BE2C (cell line): ENCODE results near the gene HLCS.

Source experiments
- DNase-seq: peaks from one replicate; pipeline ENCODE4 v3.0.0-alpha.2; 2020
- H3K27me3 ChIP-seq: fragments of 250-450 bp; sonication (Bioruptor Pico); 2 replicates; pipeline ENCODE4 v1.5.1; 2020; ENCODE audit warnings: mild to moderate bottlenecking
- H3K36me3 ChIP-seq: fragments of 250-450 bp; sonication (Bioruptor Pico); 2 replicates; pipeline ENCODE4 v1.5.1; 2020; ENCODE audit warnings: mild to moderate bottlenecking
- H3K4me1 ChIP-seq: fragments of 250-450 bp; sonication (Bioruptor Pico); 2 replicates; pipeline ENCODE4 v1.5.1; 2020
- H3K4me3 ChIP-seq: 2 replicates; pipeline ENCODE4 v1.5.1; 2011; ENCODE audit warnings: low read depth, low read length
- H3K9me3 ChIP-seq: fragments of 250-450 bp; sonication (Bioruptor Pico); 2 replicates; pipeline ENCODE4 v1.5.1; 2020
- CTCF ChIP-seq: IDR thresholded peaks from 2 replicates; pipeline ENCODE4 v1.5.1; 2012; ENCODE audit warnings: mild to moderate bottlenecking, low read depth, low read length

The HLCS gene

DNA sequence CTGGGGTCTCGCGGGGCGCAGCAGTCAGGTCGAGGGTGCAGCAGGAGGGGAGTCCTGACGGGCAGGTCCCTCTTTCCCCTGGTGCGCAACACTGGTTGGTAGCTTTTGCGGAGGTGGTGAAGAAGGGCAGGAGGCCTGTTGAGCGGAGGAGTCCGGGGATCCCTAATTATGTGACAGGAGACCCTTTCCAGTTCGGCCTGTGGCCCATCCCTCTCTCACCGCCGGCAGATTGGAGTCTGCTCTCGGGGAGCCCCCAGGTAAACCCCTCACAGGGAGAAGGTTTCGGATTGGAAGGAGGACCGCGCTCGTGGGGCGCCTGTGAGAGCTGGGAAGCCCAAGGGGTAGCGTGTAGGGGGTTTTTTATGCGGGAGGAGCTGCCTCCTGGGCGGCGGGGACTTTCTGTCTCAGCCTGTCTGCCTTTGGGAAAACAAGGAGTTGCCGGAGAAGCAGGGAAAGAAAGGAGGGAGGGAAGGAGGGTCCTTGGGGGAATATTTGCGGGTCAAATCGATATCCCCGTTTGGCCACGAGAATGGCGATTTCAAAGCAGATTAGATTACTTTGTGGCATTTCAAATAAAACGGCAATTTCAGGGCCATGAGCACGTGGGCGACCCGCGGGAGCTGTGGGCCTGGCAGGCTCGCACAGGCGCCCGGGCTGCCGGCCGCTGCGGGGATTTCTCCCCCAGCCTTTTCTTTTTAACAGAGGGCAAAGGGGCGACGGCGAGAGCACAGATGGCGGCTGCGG lies 258.0 kb downstream of the HLCS start:
- no peaks in the 10 kb centered on the region for H3K4me1 ChIP-seq
- no peak for DNase-seq
- H3K4me3 ChIP-seq, result no peak overlapping the region
- TF ChIP-seq CTCF, result no peak
- no peaks in the 10 kb centered on the region for H3K36me3 ChIP-seq
- H3K27me3 ChIP-seq, result peaks cover 100% of the 10 kb centered on the region
- H3K9me3 ChIP-seq, result no peaks in the 10 kb centered on the region

GRCh38 chr21:36707763-36708285 lies 258.6 kb downstream of the HLCS start:
- no peaks in the 10 kb centered on the region for H3K9me3 ChIP-seq
- peaks cover 100% of the 10 kb centered on the region for H3K27me3 ChIP-seq
- H3K4me1 ChIP-seq, result no peaks in the 10 kb centered on the region
- H3K4me3 ChIP-seq, result no peak overlapping the region
- DNase-seq, result no peak
- no peaks in the 10 kb centered on the region for H3K36me3 ChIP-seq
- TF ChIP-seq CTCF, result no peak

- H3K36me3 ChIP-seq, result no peaks in the 10 kb centered on the region
- H3K4me1 ChIP-seq, result no peaks in the 10 kb centered on the region
- no peak for DNase-seq
- no peak for TF ChIP-seq CTCF
- no peak overlapping the region for H3K4me3 ChIP-seq
- peaks cover 100% of the 10 kb centered on the region for H3K27me3 ChIP-seq
- no peaks in the 10 kb centered on the region for H3K9me3 ChIP-seq
Measured at GRCh38 chr21:36706951-36707762, 259.3 kb downstream of the HLCS start.

DNA sequence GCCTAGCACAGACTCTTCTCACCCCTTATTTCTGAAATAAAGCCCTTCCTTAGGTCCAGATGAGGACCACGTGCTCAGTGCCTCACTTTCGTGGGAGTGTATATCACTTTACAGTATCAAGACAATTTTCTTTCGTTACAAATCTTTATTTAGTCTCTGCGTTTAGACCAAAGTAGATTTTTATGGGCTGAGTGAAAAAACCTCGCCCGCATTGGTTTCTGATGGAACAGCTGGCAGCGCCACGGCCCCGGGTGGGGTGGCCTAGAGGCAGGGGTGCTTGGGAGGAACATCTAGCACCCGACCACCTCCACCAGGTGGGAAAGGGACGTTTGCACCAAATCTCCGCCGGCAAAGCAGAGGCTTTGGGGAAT lies 260.0 kb downstream of the HLCS start:
- Histone ChIP-seq H3K4me3 (no peak overlapping the region), H3K36me3 (no peaks in the 10 kb centered on the region), H3K27me3 (peaks cover 100% of the 10 kb centered on the region), H3K4me1 (no peaks in the 10 kb centered on the region), H3K9me3 (no peaks in the 10 kb centered on the region)
- DNase-seq, result no peak
- TF ChIP-seq CTCF, result no peak

DNA sequence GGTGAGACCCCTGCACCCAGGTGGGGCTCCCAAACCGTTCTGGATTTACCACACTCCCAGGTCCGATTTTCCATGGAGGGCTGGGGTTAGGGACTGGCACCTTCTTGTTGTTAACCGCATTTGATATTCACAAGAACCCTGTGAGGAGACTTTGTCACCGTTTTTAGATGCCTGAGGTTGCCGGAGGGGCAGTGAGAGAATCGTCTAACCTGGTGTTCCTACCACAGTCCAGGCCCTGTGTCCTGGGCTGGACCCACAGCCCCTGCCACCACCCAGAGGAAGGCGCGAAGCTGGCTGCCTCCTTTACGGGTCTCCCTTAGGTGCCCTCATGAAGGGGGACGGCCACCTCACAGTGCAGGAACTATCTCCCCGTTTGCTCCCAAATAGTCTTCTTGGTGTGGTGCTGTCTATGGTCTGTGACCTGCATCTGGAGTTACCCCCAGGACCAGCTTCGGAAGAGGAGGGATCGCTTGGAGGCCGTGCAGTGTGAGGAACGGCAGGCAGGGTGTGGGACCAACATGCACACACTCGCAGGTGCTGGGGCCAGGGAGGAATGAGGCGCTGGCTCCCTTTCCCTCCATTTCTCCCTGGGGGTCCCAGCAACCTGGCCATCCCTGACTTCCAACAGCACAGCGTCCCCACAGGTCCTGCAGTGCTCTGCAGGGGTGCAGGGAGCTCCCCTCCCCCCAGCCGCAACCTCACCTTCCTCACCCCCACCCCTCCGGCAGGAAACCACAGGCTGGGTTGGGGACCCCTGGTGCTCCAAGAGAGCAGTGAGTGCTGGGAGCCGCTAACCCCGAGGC lies 260.6 kb downstream of the HLCS start:
- no peak for DNase-seq
- no peaks in the 10 kb centered on the region for H3K36me3 ChIP-seq
- H3K9me3 ChIP-seq, result no peaks in the 10 kb centered on the region
- peaks cover 100% of the 10 kb centered on the region for H3K27me3 ChIP-seq
- H3K4me3 ChIP-seq, result no peak overlapping the region
- H3K4me1 ChIP-seq, result no peaks in the 10 kb centered on the region
- no peak for TF ChIP-seq CTCF
